ENCODE data around the gene FARSA. TPM values are rescaled to one million over a fixed set of nuclear protein-coding genes. Genes with fewer than 3 reads are reported as not detected.

FARSA gene
- total RNA-seq, 1 donor from 2014 or later = 55.6 TPM

GRCh38 chr19:12886651-12886968, 46.9 kb downstream of the FARSA start:
- H3K27ac Mint-ChIP-seq (ENCODE audit: unreplicated experiment) = no peak overlapping the region
- no peak for DNase-seq (ENCODE audit: extremely low spot score, unreplicated experiment)
- no peaks in the 10 kb centered on the region for H3K36me3 Mint-ChIP-seq (ENCODE audit: unreplicated experiment)
- H3K9me3 Mint-ChIP-seq (ENCODE audit: unreplicated experiment) = no peaks in the 10 kb centered on the region
- peaks cover 16% of the 10 kb centered on the region for H3K4me1 Mint-ChIP-seq (ENCODE audit: unreplicated experiment)
- peaks cover 25% of the 10 kb centered on the region for H3K27me3 Mint-ChIP-seq (ENCODE audit: unreplicated experiment)
- TF ChIP-seq, protein P1, sequence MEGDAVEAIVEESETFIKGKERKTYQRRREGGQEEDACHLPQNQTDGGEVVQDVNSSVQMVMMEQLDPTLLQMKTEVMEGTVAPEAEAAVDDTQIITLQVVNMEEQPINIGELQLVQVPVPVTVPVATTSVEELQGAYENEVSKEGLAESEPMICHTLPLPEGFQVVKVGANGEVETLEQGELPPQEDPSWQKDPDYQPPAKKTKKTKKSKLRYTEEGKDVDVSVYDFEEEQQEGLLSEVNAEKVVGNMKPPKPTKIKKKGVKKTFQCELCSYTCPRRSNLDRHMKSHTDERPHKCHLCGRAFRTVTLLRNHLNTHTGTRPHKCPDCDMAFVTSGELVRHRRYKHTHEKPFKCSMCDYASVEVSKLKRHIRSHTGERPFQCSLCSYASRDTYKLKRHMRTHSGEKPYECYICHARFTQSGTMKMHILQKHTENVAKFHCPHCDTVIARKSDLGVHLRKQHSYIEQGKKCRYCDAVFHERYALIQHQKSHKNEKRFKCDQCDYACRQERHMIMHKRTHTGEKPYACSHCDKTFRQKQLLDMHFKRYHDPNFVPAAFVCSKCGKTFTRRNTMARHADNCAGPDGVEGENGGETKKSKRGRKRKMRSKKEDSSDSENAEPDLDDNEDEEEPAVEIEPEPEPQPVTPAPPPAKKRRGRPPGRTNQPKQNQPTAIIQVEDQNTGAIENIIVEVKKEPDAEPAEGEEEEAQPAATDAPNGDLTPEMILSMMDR (IDR thresholded peaks at IDR 0.05) = no peak
- no peak overlapping the region for H3K4me3 Mint-ChIP-seq (ENCODE audit: unreplicated experiment)

DNA sequence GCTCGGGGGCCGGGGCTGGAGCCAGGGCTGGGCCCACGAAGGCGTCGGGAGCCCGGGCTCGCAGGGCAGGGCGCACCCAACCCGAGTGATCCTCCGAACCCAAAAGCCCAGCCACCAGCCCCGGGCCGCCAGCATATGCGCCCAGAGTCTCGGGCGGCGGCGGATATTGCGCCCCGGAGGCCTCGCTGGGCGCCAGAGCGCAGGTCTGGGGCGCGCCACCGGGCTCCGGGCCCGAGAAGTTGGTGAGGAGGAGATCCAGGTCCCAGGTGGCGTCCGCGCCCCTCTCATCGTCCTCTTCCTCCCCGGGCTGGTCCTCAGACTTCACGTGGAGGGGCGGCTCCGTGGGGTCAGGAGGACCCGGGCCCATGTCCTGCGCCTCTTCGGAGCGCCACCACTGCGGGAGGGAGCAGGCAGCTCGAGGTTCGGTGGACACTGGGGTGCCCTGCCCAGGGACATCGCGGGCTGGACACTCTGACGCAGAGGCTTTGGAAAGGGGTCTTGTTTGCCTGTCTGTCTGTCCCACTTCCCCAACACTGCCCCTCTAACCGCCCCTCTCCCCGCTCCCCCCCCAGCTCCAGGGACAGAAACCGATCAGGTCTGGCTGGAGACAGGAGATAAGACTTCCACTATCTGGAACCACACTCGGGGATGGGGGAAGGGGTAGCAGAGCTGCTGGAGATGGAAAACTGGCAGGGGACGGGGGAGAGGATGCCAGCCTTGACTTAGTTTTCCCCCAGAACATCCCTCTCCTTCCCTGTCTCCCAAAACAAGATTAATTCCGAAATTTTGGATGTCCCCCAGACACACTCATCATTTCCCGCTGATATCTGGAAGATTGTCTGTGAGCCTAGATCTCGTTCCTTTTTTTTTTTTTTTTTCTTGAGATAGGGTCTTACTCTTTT, 47.5 kb downstream of the FARSA start:
- H3K27ac Mint-ChIP-seq (ENCODE audit: unreplicated experiment) = no peak overlapping the region
- DNase-seq (ENCODE audit: extremely low spot score, unreplicated experiment) = no peak
- H3K4me3 Mint-ChIP-seq (ENCODE audit: unreplicated experiment) = no peak overlapping the region
- H3K9me3 Mint-ChIP-seq (ENCODE audit: unreplicated experiment) = no peaks in the 10 kb centered on the region
- H3K4me1 Mint-ChIP-seq (ENCODE audit: unreplicated experiment) = peaks cover 13% of the 10 kb centered on the region
- H3K36me3 Mint-ChIP-seq (ENCODE audit: unreplicated experiment) = no peaks in the 10 kb centered on the region
- TF ChIP-seq, protein P1 (IDR thresholded peaks at IDR 0.05) = no peak
- peaks cover 25% of the 10 kb centered on the region for H3K27me3 Mint-ChIP-seq (ENCODE audit: unreplicated experiment)

DNA sequence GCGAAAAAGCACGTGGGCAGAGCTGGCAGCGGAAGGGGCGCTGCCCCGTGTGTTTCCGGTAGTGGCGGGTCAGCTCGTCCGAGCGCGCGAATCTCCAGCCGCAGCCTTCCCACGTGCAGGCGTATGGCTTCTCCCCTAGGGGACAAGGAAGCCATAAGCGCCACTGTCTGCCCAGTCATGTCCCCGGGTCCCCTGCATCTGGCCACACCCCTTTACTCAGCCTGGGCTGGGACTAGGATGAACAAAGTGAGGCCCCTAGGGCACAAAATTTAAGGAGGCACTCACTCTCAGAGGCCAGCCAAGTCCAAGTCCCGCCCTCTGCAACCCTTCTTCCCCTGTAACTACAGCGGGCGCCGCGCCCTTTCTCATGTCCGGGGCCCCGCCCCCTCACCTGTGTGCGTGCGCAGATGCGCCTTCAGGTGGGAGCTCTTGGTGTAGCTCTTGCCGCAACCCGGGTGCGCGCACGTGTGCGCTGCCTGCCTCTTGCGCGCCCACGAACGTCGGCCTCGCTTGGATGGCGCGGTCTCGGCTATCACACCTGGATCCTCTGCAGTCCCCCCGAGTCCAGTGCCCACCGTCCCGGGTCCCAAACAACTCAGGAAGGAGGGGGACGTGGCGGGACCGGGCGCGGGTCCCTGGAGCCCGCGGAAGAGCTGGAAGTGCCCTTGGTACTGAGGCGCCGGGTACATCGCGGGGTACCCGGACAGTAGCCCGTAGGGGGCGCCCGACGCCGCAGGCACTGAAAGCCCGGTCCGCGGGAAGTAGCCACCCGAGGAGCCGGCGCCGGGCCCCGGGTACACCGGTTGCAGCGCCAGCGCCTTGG, 48.4 kb downstream of the FARSA start:
- Mint-ChIP-seq H3K4me3 (ENCODE audit: unreplicated experiment) (peak overlapping the region; percentile 47), H3K4me1 (ENCODE audit: unreplicated experiment) (peaks cover 14% of the 10 kb centered on the region), H3K27me3 (ENCODE audit: unreplicated experiment) (peaks cover 25% of the 10 kb centered on the region), H3K36me3 (ENCODE audit: unreplicated experiment) (no peaks in the 10 kb centered on the region), H3K9me3 (ENCODE audit: unreplicated experiment) (no peaks in the 10 kb centered on the region), H3K27ac (ENCODE audit: unreplicated experiment) (no peak overlapping the region)
- no peak for DNase-seq (ENCODE audit: extremely low spot score, unreplicated experiment)
- TF ChIP-seq, protein P1 (IDR thresholded peaks at IDR 0.05) = peak; percentile 60

DNA sequence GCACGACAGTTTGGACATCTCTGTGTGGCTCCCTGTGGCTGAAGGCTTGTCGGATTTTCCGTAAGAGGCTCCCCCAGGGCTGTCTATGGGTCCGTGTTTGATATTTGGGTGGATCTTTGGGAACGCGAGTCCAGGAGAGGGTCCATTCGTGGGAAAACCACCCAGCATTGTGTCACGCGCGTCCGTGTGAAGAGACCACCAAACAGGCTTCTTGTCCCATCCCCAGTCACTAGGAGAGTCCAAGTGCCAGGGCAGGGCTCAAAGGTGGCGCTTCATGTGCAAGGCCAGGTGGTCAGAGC, 48.9 kb downstream of the FARSA start:
- H3K27ac Mint-ChIP-seq (ENCODE audit: unreplicated experiment) = no peak overlapping the region
- no peaks in the 10 kb centered on the region for H3K36me3 Mint-ChIP-seq (ENCODE audit: unreplicated experiment)
- H3K4me1 Mint-ChIP-seq (ENCODE audit: unreplicated experiment) = peaks cover 15% of the 10 kb centered on the region
- peaks cover 25% of the 10 kb centered on the region for H3K27me3 Mint-ChIP-seq (ENCODE audit: unreplicated experiment)
- H3K9me3 Mint-ChIP-seq (ENCODE audit: unreplicated experiment) = no peaks in the 10 kb centered on the region
- no peak for DNase-seq (ENCODE audit: extremely low spot score, unreplicated experiment)
- TF ChIP-seq, protein P1 (IDR thresholded peaks at IDR 0.05) = no peak
- no peak overlapping the region for H3K4me3 Mint-ChIP-seq (ENCODE audit: unreplicated experiment)

GRCh38 chr19:12884202-12884601, 49.3 kb downstream of the FARSA start:
- H3K27ac Mint-ChIP-seq (ENCODE audit: unreplicated experiment) = no peak overlapping the region
- H3K4me3 Mint-ChIP-seq (ENCODE audit: unreplicated experiment) = no peak overlapping the region
- no peaks in the 10 kb centered on the region for H3K9me3 Mint-ChIP-seq (ENCODE audit: unreplicated experiment)
- DNase-seq (ENCODE audit: extremely low spot score, unreplicated experiment) = no peak
- peaks cover 25% of the 10 kb centered on the region for H3K27me3 Mint-ChIP-seq (ENCODE audit: unreplicated experiment)
- TF ChIP-seq, protein P1 (IDR thresholded peaks at IDR 0.05) = no peak
- peaks cover 15% of the 10 kb centered on the region for H3K4me1 Mint-ChIP-seq (ENCODE audit: unreplicated experiment)
- no peaks in the 10 kb centered on the region for H3K36me3 Mint-ChIP-seq (ENCODE audit: unreplicated experiment)

Data from osteocyte (in vitro differentiated cells).